ENCODE measurements around the gene LIAS. TPM values are rescaled to one million over a fixed set of nuclear protein-coding genes. Genes with fewer than 3 reads are reported as not detected.
"Not testable (repeated sequence)": the region's sequence is repeated elsewhere in the genome, so short reads cannot be mapped to it uniquely, and the experiment has no call there.

The LIAS gene
- total and polyA plus RNA-seq, 7 donors, result 16.2 to 25.6 (median 18.8) TPM

DNA sequence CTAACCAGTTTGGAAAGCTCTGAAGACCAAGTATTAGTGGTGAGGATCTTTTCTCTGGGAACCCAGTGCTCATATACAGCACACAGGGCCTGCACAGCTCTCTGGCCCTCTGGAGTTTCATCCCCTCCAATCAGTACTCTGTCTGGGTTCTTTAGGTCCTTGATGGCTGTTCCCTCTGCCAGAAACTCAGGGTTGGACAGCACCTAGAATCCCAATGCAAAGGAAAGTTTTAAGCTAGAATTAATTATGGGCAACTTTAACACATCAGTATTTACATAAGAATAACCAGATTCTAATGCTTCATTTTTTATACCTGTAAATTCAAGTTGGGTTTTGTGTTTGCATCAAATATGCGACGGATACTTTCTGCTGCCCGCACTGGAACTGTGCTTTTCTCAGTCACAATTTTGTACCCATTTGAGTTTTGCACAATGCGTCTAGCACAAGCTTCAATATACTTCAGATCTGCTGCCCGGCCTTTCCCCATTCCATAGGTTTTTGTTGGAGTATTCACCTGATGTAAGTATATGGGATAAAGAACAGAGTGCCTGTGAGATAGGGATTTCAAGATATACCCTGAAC, 51.6 kb downstream of the LIAS start:
- 94 to 98% (median 95%) methylated on average over 5 of the region's 5 CpGs for WGBS, 3 donors
- TF ChIP-seq, protein P1, sequence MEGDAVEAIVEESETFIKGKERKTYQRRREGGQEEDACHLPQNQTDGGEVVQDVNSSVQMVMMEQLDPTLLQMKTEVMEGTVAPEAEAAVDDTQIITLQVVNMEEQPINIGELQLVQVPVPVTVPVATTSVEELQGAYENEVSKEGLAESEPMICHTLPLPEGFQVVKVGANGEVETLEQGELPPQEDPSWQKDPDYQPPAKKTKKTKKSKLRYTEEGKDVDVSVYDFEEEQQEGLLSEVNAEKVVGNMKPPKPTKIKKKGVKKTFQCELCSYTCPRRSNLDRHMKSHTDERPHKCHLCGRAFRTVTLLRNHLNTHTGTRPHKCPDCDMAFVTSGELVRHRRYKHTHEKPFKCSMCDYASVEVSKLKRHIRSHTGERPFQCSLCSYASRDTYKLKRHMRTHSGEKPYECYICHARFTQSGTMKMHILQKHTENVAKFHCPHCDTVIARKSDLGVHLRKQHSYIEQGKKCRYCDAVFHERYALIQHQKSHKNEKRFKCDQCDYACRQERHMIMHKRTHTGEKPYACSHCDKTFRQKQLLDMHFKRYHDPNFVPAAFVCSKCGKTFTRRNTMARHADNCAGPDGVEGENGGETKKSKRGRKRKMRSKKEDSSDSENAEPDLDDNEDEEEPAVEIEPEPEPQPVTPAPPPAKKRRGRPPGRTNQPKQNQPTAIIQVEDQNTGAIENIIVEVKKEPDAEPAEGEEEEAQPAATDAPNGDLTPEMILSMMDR (IDR thresholded peaks at IDR 0.05), result no peak
- no peak for ATAC-seq

DNA sequence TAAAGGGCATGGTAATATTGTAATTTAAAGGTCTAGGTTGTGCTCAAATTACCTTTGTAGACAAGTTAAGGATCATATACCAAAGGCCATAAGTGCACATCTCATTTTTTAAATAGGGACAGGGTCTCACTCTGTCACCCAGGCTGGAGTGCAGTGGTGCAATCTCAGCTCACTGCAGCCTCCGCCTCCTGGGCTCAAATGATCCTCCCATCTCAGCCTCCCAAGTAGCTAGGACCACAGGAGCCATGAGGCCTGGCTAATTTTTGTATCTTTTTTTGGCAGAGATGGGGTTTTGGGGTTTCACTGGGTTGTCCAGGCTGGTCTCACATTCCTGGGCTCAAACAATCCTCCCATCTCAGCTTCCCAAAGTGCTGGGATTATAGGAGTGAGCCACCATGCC, 55.4 kb downstream of the LIAS start:
- DNase-seq; H3K27ac ChIP-seq; H3K4me3 ChIP-seq; H3K9me3 ChIP-seq; intact Hi-C loops (cut with DNase I); ATAC-seq; H3K27me3 ChIP-seq (ENCODE audit: insufficient read depth in 3 of 3, low read length in 2 of 3); H3K4me1 ChIP-seq: not testable (repeated sequence)
- peaks cover 5 to 68% of the 10 kb centered on the region in 2 donors for H3K36me3 ChIP-seq (ENCODE audit: insufficient read depth in 1 of 2, low read depth in 1 of 2)
- WGBS, 3 donors, result 92 to 100% (median 100%) methylated on average over 1 of the region's 1 CpG

More for the DNA sequence above, 51.6 kb downstream of the LIAS start:
- no peaks in the 10 kb centered on the region for H3K9me3 ChIP-seq
- DNase-seq, result no peak
- intact Hi-C loops (cut with DNase I), result no loop called here
- no peak overlapping the region for H3K27ac ChIP-seq
- H3K4me1 ChIP-seq, result no peaks in the 10 kb centered on the region
- peaks cover 13 to 85% of the 10 kb centered on the region in 2 donors for H3K36me3 ChIP-seq (ENCODE audit: insufficient read depth in 1 of 2, low read depth in 1 of 2)
- H3K27me3 ChIP-seq (ENCODE audit: insufficient read depth in 3 of 3, low read length in 2 of 3), result no peaks in the 10 kb centered on the region
- no peak overlapping the region for H3K4me3 ChIP-seq

DNA sequence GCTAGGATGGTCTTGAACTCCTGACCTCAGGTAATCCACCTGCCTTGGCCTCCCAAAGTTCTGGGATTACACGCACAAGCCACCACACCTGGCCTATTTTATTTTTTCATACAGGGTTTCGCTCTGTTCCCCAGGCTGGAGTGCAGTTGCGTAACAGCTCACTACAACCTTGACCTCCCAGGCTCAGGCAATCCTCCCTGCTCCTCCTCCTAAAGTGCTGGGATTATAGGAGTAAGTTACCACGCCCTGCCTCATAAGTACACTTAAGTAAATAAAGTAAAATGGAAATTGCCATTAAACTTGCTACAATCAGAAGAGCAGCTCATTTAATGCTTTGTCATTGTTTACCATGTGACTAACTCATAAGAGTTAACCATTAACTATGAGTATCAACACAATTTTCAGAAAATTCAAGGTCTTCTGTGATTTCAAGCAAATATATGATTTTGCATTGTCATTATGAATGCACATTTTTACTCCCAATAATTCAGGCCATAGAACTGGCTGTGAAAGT, 56.1 kb downstream of the LIAS start:
- Histone ChIP-seq H3K36me3 (ENCODE audit: insufficient read depth in 1 of 2, low read depth in 1 of 2) (peaks cover 3 to 68% of the 10 kb centered on the region in 2 donors), H3K4me3 (no peak overlapping the region), H3K4me1 (no peaks in the 10 kb centered on the region), H3K27me3 (ENCODE audit: insufficient read depth in 3 of 3, low read length in 2 of 3) (no peaks in the 10 kb centered on the region), H3K9me3 (no peaks in the 10 kb centered on the region), H3K27ac (no peak overlapping the region)
- TF ChIP-seq, protein P1 (IDR thresholded peaks at IDR 0.05), result no peak
- intact Hi-C loops (cut with DNase I), result no loop called here
- 82 to 99% (median 86%) methylated on average over 4 of the region's 4 CpGs for WGBS, 3 donors
- DNase-seq (no peak), ATAC-seq (no peak)

DNA sequence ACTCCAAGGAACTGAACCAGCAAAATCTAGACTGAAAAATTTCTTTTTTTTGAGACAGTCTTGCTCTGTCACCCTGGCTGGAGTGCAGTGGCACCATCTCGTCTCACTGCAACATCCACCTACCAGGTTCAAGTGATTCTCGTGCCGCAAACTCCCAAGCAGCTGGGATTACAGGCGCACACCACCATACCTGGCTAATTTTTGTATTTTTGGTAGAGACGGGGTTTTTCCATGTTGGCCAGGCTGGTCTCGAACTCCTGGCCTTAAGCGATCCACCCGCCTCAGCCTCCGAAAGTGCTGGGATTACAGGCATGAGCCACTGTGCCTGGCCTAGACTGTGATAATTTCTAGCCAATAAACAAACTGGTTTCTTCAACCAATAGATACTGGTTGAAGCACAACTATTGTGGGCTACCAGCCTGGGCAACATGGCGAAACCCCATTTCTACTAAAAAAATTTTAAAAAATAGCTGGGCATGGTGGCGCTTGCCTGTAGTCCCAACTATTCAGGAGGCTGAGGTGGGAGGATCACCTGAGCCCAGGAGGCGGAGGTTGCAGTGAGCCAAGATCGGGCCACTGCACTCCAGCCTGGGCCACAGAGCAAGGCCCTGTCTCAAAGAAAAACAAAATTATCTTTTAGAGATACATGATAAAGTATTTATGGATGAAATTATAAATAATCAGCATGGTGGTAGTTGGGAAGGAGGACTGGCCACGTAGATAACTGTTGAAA, 57.0 kb downstream of the LIAS start:
- H3K4me1 ChIP-seq; DNase-seq; ATAC-seq; H3K27ac ChIP-seq; H3K9me3 ChIP-seq; intact Hi-C loops (cut with DNase I); H3K4me3 ChIP-seq; H3K27me3 ChIP-seq (ENCODE audit: insufficient read depth in 3 of 3, low read length in 2 of 3): not testable (repeated sequence)
- H3K36me3 ChIP-seq (ENCODE audit: insufficient read depth in 1 of 2, low read depth in 1 of 2), result peaks cover 3 to 62% of the 10 kb centered on the region in 2 donors
- WGBS, 3 donors, result 97 to 98% (median 98%) methylated on average over 14 of the region's 14 CpGs

DNA sequence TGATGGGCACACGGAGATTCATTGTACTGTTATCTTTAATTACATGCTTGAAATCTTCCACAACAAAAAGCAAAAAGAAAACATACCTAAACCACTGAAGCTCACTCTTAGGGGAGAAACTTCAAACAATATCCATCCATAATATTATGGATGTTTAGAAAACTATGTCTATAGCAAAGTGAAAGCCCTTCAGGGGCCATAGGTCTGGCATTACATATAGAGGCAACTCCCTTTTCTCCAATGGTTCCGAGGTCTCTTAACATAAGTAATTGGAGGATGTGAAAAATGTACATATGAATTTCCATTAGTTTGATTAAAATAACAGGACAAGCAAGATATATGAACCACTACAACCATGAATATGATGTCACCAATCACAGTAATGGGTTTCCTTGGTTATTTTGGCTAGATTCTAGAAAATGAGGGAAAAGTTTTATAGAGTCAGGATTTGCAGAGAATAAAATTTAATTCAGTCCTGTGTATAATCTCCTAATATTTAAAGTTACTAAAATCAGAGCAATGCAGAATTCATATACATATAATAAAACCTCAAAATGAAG, 57.6 kb downstream of the LIAS start:
- Histone ChIP-seq H3K27ac (no peak overlapping the region), H3K4me3 (no peak overlapping the region), H3K27me3 (ENCODE audit: insufficient read depth in 3 of 3, low read length in 2 of 3) (no peaks in the 10 kb centered on the region), H3K9me3 (no peaks in the 10 kb centered on the region), H3K4me1 (no peaks in the 10 kb centered on the region), H3K36me3 (ENCODE audit: insufficient read depth in 1 of 2, low read depth in 1 of 2) (peaks cover 3 to 55% of the 10 kb centered on the region in 2 donors)
- WGBS, 3 donors, result 92 to 94% (median 93%) methylated on average over 2 of the region's 2 CpGs
- ATAC-seq (no peak), DNase-seq (no peak)
- intact Hi-C loops (cut with DNase I), result no loop called here
- TF ChIP-seq, protein P1 (IDR thresholded peaks at IDR 0.05), result no peak

Data from psoas muscle (tissue), 8 donors.